MV-4-11 (cell line): ENCODE measurements around the gene SNIP1.
"Not testable (repeated sequence)": the region's sequence is repeated elsewhere in the genome, so short reads cannot be mapped to it uniquely, and the experiment has no call there.

Source experiments
- DNase-seq: peaks from one replicate; lab custom pipeline; 2025; lab: John Stamatoyannopoulos, UW

SNIP1 gene

DNA sequence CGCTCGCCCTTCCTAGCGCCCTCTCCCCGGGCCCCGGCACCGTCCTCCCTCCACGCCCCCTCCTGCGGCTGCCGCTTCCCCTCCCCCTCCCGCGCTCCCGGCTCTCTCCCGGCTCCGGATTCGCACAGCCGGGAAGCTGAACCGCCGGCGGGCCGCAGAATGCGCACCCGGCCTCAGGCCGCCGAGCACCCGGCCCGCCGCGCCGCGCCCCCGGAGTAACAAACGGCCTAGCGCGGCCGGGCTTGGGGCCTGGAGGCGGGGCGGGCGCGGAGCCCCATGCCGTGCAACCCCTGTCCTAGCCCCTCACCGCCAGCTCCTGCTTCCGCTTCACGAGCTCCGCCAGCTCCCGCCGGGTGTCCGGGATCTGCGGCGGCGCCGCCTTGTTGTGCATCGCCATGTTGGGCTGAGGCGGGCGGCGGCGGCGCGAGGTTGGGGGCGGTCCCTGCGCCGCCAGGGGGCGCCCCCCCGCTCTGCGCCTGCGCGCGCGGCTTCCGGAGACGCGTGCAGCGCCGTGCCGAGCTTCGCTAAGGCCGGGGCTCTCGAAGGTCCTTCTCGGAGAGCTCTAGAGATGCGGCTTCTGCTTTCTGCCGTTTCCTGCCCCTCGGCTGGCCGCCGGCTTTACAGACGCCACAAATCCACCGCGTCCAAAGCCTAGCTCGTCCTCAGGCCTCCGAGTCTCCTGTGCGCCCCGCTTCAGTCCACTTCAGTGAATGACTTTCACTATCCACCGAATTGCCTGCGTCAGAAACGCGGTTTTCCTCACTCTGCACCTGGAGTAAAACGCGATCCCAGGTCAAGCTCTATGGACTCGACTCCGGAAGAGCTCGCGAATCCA lies 39.5 kb downstream of the SNIP1 start, which contains the start of gene MEAF6:
TSS of gene MEAF6 (minus strand) at position 417 of the 835 bp plus-strand sequence. CDS start at position 397, 20 bp downstream.
- DNase-seq: peak; percentile 78

DNA sequence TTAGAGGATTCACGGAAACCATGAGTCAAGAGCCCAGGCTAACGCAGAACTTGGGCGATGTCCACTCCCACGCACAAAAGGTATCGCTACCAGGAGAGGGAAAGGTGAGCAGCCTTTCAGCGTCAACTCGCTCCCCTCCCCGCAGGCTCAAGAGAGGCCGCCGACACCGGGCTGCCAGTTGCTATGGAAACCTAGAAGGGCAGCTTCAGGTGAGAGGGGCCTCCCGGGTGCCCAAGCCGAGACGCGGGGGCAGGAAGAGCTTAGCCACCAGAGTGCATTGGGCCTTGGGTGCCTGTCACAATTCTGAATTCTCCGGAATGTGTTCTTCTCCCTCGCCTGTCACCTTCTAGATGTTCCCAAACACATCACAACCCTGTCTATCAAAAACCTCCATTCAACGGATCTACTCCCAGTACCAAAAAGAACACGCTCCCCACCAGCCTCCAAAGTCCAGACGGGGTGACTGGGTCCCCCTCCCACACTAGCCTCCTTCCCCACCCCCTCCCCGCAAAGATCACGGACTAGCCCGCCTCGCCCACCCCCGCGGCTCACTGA lies 40.2 kb downstream of the SNIP1 start:
- DNase-seq: no peak

GRCh38 chr1:37509181-37509580 lies 44.9 kb downstream of the SNIP1 start:
- peak; percentile 84 for DNase-seq

- DNase-seq: no peak
Measured at GRCh38 chr1:37506740-37507139, 47.4 kb downstream of the SNIP1 start.

- DNase-seq: not testable (repeated sequence)
Measured at GRCh38 chr1:37502791-37503190, 51.3 kb downstream of the SNIP1 start.

- DNase-seq: no peak
Measured at GRCh38 chr1:37502104-37502503, 52.0 kb downstream of the SNIP1 start.

DNA sequence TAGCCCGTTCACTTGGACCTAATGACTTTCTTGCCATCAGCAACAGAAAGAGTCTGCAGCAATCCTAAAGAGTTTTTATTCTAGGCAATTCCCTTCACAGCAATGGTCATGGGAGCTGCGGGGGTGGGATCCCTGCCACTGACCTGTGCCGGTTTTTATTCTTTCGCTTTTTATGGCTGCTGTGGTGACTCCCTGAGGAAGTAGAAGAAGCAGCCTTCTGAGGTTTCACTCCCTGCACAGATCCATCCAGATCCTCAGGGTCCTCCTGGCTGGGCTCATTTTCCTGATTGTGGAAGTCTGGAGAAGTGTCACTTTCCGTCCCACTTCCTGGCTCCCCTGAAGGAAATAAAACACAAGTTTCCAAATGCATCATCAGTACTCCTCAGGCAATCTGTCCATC lies 52.4 kb downstream of the SNIP1 start:
- DNase-seq: no peak

DNA sequence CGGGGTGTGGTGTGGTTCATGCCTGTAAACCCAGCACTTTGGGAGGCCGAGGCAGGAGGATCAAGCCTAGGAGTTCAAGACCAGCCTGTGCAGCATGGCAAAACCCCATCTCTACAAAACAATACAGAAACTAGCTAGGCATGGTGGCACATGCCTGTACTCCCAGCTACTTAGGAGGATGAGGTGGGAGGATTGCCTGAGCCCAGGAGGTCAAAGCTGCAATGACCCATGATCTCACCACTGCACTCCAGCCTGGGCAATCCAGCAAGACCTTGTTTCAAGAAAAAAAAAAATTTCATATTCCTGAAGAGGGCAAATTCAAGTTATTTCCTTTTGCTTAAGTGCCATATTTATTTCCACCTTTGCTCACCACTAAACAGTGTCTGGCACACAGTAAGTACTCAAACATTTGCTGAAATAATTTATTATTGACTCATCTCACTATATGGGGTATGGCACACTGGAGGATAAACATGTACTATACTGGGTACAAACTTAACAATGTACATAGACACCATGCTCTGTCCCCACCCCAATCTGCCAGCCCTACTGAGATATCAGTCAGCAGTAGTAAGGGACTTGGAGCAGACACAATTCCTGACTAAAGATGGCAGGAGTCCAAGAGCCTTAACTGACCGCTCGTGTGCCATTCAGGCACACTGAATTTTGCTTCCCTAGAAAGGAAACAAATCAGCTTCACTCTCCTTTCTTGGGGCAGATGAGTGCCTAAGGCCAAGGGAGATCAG lies 55.0 kb downstream of the SNIP1 start:
- no peak for DNase-seq

GRCh38 chr1:37497832-37498231 lies 56.3 kb downstream of the SNIP1 start:
- DNase-seq: no peak

DNA sequence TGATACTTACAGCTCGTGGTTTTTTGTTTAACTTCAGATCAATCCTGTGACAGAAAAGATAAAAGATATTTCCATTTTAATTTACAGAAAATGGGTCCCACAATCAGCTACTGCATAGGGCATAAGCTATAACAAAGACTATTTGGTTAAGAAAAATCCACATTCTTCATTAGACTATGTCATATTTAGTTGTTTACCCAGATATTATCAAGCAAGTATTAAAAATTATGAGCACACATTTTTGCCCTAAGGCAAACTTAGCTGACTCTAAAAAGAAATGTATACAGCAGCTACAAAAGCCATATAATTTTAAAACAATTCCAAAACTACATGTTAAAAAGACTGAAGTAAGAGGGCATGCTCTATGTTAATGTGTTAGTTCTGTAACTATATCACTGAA lies 58.2 kb downstream of the SNIP1 start:
- DNase-seq: no peak

DNA sequence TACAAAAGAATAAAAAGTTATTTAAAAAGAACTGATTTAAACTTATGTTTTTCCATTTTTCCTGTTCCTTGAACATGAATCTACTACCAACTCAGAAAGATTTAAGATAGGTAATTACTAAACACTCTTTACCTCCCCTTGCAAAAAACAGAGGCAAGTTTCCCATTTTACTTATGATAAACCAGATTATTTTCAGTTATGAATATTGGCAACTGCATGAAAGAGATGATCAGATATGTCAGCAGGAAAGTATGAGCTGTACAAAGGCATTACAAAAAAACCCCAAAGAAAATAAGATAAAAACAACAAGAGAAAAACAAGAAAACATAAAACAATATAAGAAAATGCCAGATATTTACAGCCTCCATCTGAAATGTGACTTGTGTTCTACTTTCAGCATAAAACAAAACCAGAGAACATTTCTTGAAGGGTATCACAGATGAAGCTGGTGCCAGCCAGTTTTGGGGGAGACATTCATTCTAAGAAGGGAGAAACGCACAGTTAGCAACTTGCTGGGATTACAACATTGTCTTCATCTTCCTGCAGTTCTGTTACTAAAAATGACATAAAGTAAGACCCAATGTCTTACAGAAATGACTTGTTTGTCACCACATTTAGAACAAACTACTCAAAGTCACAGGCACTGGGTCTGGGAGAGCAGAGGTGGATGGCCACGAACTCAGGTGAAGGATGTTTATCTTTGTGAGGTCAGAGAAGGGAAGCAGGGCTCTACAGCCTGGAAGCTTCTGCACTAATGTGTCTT lies 60.6 kb downstream of the SNIP1 start:
- DNase-seq: no peak

- no peak for DNase-seq
Measured at GRCh38 chr1:37487619-37487984, 66.5 kb downstream of the SNIP1 start.

- DNase-seq: peak; percentile 72
Measured at GRCh38 chr1:37486680-37487618, 67.1 kb downstream of the SNIP1 start.

DNA sequence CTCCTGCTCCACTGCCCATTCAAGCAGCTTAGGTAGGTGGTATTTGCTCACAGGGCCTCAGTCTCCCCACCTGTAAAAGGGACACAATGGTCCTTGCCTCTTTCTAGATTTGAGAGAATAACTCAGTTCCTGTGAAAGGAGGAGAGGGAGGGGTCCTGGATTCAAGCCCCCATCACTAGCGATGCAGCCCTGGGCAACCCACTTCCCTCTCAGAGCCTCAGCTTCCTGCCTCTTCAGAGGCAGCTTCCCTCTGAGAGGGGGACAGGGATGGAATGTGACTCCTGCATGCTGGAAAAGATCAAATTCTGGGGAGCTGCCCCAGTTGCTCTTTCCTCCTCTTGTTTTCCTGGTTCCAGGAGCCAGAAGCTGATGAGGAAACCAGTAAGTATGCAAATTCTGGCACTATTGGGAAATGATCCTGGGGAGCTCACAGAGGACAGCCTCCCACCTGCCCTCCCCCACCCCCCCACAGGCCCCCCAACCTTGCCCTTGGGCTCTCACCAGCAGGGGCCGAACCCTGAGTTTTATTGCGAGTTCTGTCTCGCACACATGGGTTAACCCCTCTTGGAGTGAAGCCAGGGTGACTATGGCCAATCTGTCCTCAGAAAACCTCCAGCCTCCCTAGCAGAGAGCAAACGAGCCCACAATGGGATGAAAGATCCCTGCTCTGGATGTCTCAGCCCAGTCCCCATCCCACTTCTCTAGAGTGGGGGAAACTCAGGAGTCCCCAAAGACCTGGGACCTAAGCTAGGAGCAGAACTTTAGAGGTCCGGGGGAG lies 68.0 kb downstream of the SNIP1 start:
- no peak for DNase-seq
